Neural progenitor cell (in vitro differentiated cells): ENCODE results near the gene USP25.

ENCODE experiments used
- EZH2 ChIP-seq: fragments of 200-600 bp; sonication (generic); IDR thresholded peaks from 2 replicates; pipeline ENCODE4 v1.6.1; 2017; ENCODE audit warnings: antibody characterized with exemption, mild to moderate bottlenecking, moderate library complexity
- TF ChIP-seq, protein P1 (sequence below): fragments of 200-600 bp; sonication (generic); IDR thresholded peaks from 2 replicates; pipeline ENCODE4 v1.5.1; 2017; ENCODE audit warnings: antibody characterized with exemption, mild to moderate bottlenecking

DNA sequence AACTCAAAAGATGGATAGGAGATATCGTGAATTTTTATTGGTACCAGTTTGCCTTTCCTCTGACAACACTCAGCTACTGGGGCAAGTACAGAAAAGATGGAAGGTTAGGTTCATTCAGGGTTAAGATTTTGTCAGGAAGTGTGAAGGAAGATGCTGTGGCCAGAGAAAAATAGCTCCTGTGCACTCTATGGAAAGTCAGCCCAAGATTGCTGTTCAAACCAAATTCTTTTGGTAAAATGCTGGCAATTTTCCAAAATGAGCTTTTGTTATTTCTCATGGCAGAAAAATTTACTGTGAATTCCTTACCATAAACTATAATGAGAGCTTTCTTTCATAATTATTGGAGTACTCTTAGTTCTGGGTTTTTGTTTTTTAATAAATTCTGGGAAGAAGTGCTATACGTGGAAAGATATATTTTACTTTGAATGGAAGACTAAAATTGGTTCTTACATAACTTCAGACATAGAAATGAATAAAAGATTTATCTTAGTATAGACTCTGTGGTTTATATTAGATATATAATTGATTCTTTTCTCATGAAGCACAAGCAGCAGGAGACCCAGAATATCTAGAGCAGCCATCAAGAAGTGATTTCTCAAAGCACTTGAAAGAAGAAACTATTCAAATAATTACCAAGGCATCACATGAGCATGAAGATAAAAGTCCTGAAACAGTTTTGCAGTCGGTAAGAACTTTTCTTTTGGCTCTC, 112.2 kb downstream of the USP25 start:
- no peak for TF ChIP-seq EZH2
- TF ChIP-seq, protein P1, sequence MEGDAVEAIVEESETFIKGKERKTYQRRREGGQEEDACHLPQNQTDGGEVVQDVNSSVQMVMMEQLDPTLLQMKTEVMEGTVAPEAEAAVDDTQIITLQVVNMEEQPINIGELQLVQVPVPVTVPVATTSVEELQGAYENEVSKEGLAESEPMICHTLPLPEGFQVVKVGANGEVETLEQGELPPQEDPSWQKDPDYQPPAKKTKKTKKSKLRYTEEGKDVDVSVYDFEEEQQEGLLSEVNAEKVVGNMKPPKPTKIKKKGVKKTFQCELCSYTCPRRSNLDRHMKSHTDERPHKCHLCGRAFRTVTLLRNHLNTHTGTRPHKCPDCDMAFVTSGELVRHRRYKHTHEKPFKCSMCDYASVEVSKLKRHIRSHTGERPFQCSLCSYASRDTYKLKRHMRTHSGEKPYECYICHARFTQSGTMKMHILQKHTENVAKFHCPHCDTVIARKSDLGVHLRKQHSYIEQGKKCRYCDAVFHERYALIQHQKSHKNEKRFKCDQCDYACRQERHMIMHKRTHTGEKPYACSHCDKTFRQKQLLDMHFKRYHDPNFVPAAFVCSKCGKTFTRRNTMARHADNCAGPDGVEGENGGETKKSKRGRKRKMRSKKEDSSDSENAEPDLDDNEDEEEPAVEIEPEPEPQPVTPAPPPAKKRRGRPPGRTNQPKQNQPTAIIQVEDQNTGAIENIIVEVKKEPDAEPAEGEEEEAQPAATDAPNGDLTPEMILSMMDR: no peak
